Activated CD8-positive, alpha-beta memory T cell treated with anti-CD3 and anti-CD28 coated beads for 1 hour (primary cell): ENCODE measurements around the gene WWOX.

Experiments used
- DNase-seq, 2 donors: peaks; one replicate each; pipeline ENCODE4 v3.0.0-alpha.2; 2020; ENCODE audit warnings: low read depth in 1 of 2; ENCODE audit errors: extremely low read depth in 1 of 2

Gene WWOX

GRCh38 chr16:78743556-78743955 is 644.1 kb downstream of the WWOX start:
- DNase-seq, result no peak

- DNase-seq, result no peak
Observed at GRCh38 chr16:78744099-78744498, 644.6 kb downstream of the WWOX start.

GRCh38 chr16:78744796-78745107 is 645.3 kb downstream of the WWOX start:
- no peak for DNase-seq

- DNase-seq, result no peak
Observed at GRCh38 chr16:78745108-78746019, 645.9 kb downstream of the WWOX start.

GRCh38 chr16:78746718-78747117 is 647.3 kb downstream of the WWOX start:
- no peak for DNase-seq

- no peak for DNase-seq
Observed at GRCh38 chr16:78748220-78748929, 648.9 kb downstream of the WWOX start.

- no peak for DNase-seq
Observed at GRCh38 chr16:78749745-78750268, 650.4 kb downstream of the WWOX start.

- no peak for DNase-seq
Observed at GRCh38 chr16:78750611-78751010, 651.2 kb downstream of the WWOX start.

- DNase-seq, result no peak
Observed at GRCh38 chr16:78751601-78752000, 652.1 kb downstream of the WWOX start.

GRCh38 chr16:78754713-78755112 is 655.3 kb downstream of the WWOX start:
- no peak for DNase-seq

GRCh38 chr16:78755751-78756661 is 656.6 kb downstream of the WWOX start:
- no peak for DNase-seq

- DNase-seq, result no peak
Observed at GRCh38 chr16:78759596-78759995, 660.1 kb downstream of the WWOX start.

- no peak for DNase-seq
Observed at GRCh38 chr16:78760611-78761010, 661.2 kb downstream of the WWOX start.

- DNase-seq, result no peak
Observed at GRCh38 chr16:78761427-78761826, 662.0 kb downstream of the WWOX start.

GRCh38 chr16:78762222-78762621 is 662.8 kb downstream of the WWOX start:
- no peak for DNase-seq

- no peak for DNase-seq
Observed at GRCh38 chr16:78763821-78764440, 664.5 kb downstream of the WWOX start.

GRCh38 chr16:78764478-78764877 is 665.0 kb downstream of the WWOX start:
- DNase-seq, result no peak

- no peak for DNase-seq
Observed at GRCh38 chr16:78768226-78768625, 668.8 kb downstream of the WWOX start.

- DNase-seq, result no peak
Observed at GRCh38 chr16:78768718-78769117, 669.3 kb downstream of the WWOX start.

- peak; percentile 26 to 66 for DNase-seq
Observed at GRCh38 chr16:78770353-78771091, 671.1 kb downstream of the WWOX start.
